GM19099 (cell line): ENCODE results near the gene ESM1.

Experiments used
- POLR2A ChIP-seq: IDR thresholded peaks from 3 replicates; pipeline ENCODE4 v1.6.1; 2011; ENCODE audit warnings: low read depth; ENCODE audit not compliant: insufficient read length; ENCODE audit errors: extremely low read depth

The ESM1 gene

GRCh38 chr5:54932789-54933188, 52.6 kb downstream of the ESM1 start:
- TF ChIP-seq POLR2A, result no peak

GRCh38 chr5:54930736-54931135, 54.7 kb downstream of the ESM1 start:
- TF ChIP-seq POLR2A, result no peak
